Body of pancreas (tissue), 4 donors: ENCODE measurements around the gene ALG14. TPM values are rescaled to one million over a fixed set of nuclear protein-coding genes. Genes with fewer than 3 reads are reported as not detected.

ENCODE experiments used
- ATAC-seq: fragments of 150-250 bp; one replicate; pipeline ENCODE4 v1.9.1; 2016
- DNase-seq, 4 donors: peaks; one replicate each; pipeline ENCODE4 v3.0.0-alpha.2; 2019
- H3K27ac ChIP-seq, 4 donors: fragments of 200-600 bp; sonication (generic); 1 replicate in 3 of 4; 2 replicates in 1 of 4; pipeline versions ENCODE4 v1.5.1 to v1.6.1; 2016 to 2019; ENCODE audit warnings: mild to moderate bottlenecking in 1 of 4, mixed read lengths in 1 of 4, moderate library complexity in 1 of 4
- H3K27me3 ChIP-seq, 2 donors: fragments of 200-600 bp; sonication (generic); one replicate each; pipeline ENCODE4 v1.6.0; 2016; ENCODE audit warnings: mild to moderate bottlenecking in 1 of 2
- H3K36me3 ChIP-seq, 2 donors: fragments of 200-600 bp; sonication (generic); replicated peaks in 1 of 2; 2 replicates each; pipeline ENCODE4 v1.5.1; 2016; ENCODE audit warnings: low read depth in 2 of 2; ENCODE audit not compliant: insufficient read depth in 1 of 2
- H3K4me1 ChIP-seq: fragments of 200-600 bp; sonication (generic); one replicate; pipeline ENCODE4 v1.6.0; 2016
- H3K4me3 ChIP-seq, 2 donors: fragments of 200-600 bp; sonication (generic); 1 replicate in 1 of 2; 2 replicates in 1 of 2; pipeline ENCODE4 v1.5.1; 2016 to 2019
- H3K9me3 ChIP-seq, 3 donors: fragments of 200-600 bp; sonication (generic); 1 replicate in 2 of 3; 2 replicates in 1 of 3; pipeline ENCODE4 v1.5.1; 2016
- POLR2A ChIP-seq, 3 donors: fragments of 450-650 bp; IDR thresholded peaks; one replicate each; pipeline ENCODE4 v1.6.1; 2016; ENCODE audit warnings: antibody characterized with exemption in 3 of 3, mild to moderate bottlenecking in 2 of 3
- WGBS, 2 donors: methylation state at CpG; one replicate each; pipeline ENCODE4 v1.1.5; 2017; 5-methylcytosine and 5-hydroxymethylcytosine counted together
- intact Hi-C: fragments of 100-400 bp; cut with DNase I; formaldehyde crosslinking; loops from one replicate; pipeline ENCODE4 v1.15.1; 2023
- total RNA-seq, 2 donors: library from RNA; depleted of rRNA; stranded (reverse); fragments of >200 nt; gene quantifications; one replicate each; pipeline ENCODE4 v1.1.0, GENCODE V29; 2016
- TF ChIP-seq, protein P1 (sequence below), 7 experiments: fragments of 450-650 bp in 4 of 7; fragments of 200-600 bp in 3 of 7; sonication (generic) in 3 of 7; IDR thresholded peaks; one replicate each; pipeline ENCODE4 v1.5.1; 2016 to 2019; ENCODE audit warnings: antibody characterized with exemption in 7 of 7

Gene ALG14
- total RNA-seq, 2 donors from 2014 or later, result 0.78 to 0.99 TPM

GRCh38 chr1:94978401-94978800 is 94.3 kb downstream of the ALG14 start:
- Histone ChIP-seq H3K36me3 (no peaks in the 10 kb centered on the region), H3K27me3 (no peaks in the 10 kb centered on the region), H3K4me1 (no peaks in the 10 kb centered on the region), H3K4me3 (no peak overlapping the region), H3K27ac (no peak overlapping the region), H3K9me3 (no peaks in the 10 kb centered on the region)
- no peak for ATAC-seq
- TF ChIP-seq POLR2A (IDR thresholded peaks at IDR 0.05), result no peak
- TF ChIP-seq, protein P1, sequence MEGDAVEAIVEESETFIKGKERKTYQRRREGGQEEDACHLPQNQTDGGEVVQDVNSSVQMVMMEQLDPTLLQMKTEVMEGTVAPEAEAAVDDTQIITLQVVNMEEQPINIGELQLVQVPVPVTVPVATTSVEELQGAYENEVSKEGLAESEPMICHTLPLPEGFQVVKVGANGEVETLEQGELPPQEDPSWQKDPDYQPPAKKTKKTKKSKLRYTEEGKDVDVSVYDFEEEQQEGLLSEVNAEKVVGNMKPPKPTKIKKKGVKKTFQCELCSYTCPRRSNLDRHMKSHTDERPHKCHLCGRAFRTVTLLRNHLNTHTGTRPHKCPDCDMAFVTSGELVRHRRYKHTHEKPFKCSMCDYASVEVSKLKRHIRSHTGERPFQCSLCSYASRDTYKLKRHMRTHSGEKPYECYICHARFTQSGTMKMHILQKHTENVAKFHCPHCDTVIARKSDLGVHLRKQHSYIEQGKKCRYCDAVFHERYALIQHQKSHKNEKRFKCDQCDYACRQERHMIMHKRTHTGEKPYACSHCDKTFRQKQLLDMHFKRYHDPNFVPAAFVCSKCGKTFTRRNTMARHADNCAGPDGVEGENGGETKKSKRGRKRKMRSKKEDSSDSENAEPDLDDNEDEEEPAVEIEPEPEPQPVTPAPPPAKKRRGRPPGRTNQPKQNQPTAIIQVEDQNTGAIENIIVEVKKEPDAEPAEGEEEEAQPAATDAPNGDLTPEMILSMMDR (IDR thresholded peaks at IDR 0.05), result no peak
- intact Hi-C loops, result no loop called here
- no peak for DNase-seq
- WGBS, 2 donors, result 90% methylated on average over 2 of the region's 2 CpGs

DNA sequence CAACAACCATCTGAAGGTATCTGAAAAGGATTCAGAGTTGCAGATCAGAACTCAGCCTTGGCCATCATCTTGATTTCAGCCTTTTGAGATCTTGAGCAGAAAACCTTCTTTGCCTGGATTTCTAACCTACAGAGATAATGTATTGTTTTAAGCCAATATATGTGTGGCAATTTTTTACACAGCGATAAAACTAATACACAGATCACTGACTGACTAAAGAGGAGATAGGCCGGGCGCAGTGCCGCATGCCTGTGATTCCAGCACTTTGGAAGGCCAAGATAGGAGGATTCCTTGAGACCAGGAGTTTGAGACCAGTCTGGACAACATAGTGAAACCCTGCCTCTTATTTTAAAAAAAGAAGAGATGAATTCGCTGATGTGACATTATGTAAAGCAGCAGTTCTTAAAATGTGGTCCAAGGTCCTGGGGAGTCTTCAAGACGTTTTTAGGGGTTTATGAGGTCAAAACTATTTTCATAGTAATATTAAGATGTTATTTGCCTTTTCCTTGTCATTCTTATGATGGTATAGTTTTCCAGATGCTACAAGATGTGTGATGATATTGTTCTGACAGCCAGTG is 95.7 kb downstream of the ALG14 start:
- ATAC-seq (no peak), DNase-seq (no peak)
- no peaks in the 10 kb centered on the region for H3K4me1 ChIP-seq
- no peak overlapping the region for H3K4me3 ChIP-seq
- H3K27me3 ChIP-seq, result no peaks in the 10 kb centered on the region
- 88 to 89% methylated on average over 6 of the region's 6 CpGs for WGBS, 2 donors
- H3K27ac ChIP-seq, result no peak overlapping the region
- H3K9me3 ChIP-seq, result no peaks in the 10 kb centered on the region
- intact Hi-C loops, result no loop called here
- no peaks in the 10 kb centered on the region for H3K36me3 ChIP-seq
- TF ChIP-seq, protein P1 (IDR thresholded peaks at IDR 0.05), result no peak
- TF ChIP-seq POLR2A (IDR thresholded peaks at IDR 0.05), result no peak

GRCh38 chr1:94974824-94975223 is 97.9 kb downstream of the ALG14 start:
- ATAC-seq, result no peak

GRCh38 chr1:94974241-94974640 is 98.5 kb downstream of the ALG14 start:
- no peak for TF ChIP-seq POLR2A (IDR thresholded peaks at IDR 0.05)
- TF ChIP-seq, protein P1 (IDR thresholded peaks at IDR 0.05), result no peak
- WGBS, 2 donors, result 47 to 60% methylated on average over 1 of the region's 1 CpG
- Histone ChIP-seq H3K9me3 (no peaks in the 10 kb centered on the region), H3K36me3 (no peaks in the 10 kb centered on the region), H3K4me3 (no peak overlapping the region), H3K4me1 (no peaks in the 10 kb centered on the region), H3K27ac (no peak overlapping the region), H3K27me3 (no peaks in the 10 kb centered on the region)
- DNase-seq (no peak), ATAC-seq (peak; percentile 40)
- intact Hi-C loops, result no loop called here

More at GRCh38 chr1:94974824-94975223, 97.9 kb downstream of the ALG14 start:
- Histone ChIP-seq H3K9me3 (no peaks in the 10 kb centered on the region), H3K36me3 (no peaks in the 10 kb centered on the region), H3K4me3 (no peak overlapping the region), H3K27ac (no peak overlapping the region), H3K4me1 (no peaks in the 10 kb centered on the region), H3K27me3 (no peaks in the 10 kb centered on the region)
- intact Hi-C loops, result no loop called here
- TF ChIP-seq, protein P1 (IDR thresholded peaks at IDR 0.05), result no peak
- no peak for TF ChIP-seq POLR2A (IDR thresholded peaks at IDR 0.05)
- 87 to 91% methylated on average over 1 of the region's 1 CpG for WGBS, 2 donors
- no peak for DNase-seq

DNA sequence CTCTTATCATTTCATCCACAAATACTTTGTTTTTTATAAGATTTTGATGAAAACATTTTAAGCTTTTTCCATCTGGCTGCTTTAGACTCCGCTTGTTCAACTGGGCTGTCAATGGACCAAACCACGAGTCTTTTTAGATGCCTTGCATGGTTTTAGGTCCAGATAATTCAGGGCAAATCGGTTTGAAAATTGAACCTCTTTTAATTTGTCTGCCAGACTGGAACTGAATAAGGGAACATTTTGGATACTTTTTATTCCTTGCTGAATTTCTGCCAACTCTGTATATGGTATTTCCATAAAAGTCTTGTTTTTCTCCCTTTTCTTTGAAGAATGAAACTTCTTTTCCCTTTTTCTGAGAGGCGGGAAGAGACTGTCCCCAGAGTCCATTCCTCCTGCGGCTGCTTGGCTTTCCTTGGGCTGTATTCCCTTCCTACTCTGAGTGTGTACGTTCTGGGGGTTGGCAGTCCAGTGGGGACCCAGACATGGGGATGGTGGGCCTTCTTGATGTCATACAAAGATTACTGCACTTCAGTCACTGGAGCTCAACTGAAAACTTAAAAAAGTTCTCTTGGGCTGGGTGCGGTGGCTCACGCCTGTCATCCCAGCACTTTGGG is 99.3 kb downstream of the ALG14 start:
- ATAC-seq (no peak), DNase-seq (no peak)
- intact Hi-C loops, result no loop called here
- Histone ChIP-seq H3K36me3 (no peaks in the 10 kb centered on the region), H3K4me3 (no peak overlapping the region), H3K9me3 (no peaks in the 10 kb centered on the region), H3K27me3 (no peaks in the 10 kb centered on the region), H3K27ac (no peak overlapping the region), H3K4me1 (no peaks in the 10 kb centered on the region)
- 90% methylated on average over 8 of the region's 8 CpGs for WGBS, 2 donors
- TF ChIP-seq POLR2A (IDR thresholded peaks at IDR 0.05), result no peak
- TF ChIP-seq, protein P1 (IDR thresholded peaks at IDR 0.05), result no peak
